Measurements from ENCODE around the gene TC2N.

Gene TC2N

GRCh38 chr14:91870001-91870400 lies 2.7 kb upstream of the TC2N start:
- H3K36me3 Mint-ChIP-seq (ENCODE audit: low read depth) = peaks cover 18% of the 10 kb centered on the region
- peak overlapping the region; percentile 100 for H3K4me3 Mint-ChIP-seq
- H3K4me1 Mint-ChIP-seq (ENCODE audit: low read depth) = peaks cover 71% of the 10 kb centered on the region
- no peaks in the 10 kb centered on the region for H3K9me3 Mint-ChIP-seq
- no peaks in the 10 kb centered on the region for H3K27me3 Mint-ChIP-seq (ENCODE audit: low read depth)
- peak overlapping the region; percentile 93 for H3K27ac Mint-ChIP-seq
- peak; percentile 48 for DNase-seq (ENCODE audit: low spot score)

DNA sequence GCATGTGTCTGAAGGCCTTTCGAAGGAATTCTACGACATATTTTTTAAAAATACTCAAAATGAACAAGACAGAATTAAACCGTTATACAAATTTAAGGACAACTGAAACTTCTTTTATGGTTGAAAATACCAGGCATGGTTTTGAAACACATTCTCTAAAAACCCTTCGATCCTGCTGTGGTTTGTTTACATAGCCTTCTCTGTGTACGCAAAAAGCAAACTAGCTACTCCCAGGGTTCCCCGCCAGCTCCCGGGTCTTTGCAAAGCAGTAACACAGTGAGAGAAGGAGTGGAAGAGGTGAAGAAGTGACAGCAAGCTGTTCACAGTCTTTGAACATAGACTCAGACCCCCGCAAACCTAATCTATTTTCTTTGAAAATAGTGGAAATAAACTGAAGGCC lies 2.2 kb upstream of the TC2N start:
- DNase-seq (ENCODE audit: low spot score) = no peak

GRCh38 chr14:91866511-91867295 lies 633 bp downstream of the TC2N start:
- Mint-ChIP-seq H3K9me3 (no peaks in the 10 kb centered on the region), H3K36me3 (ENCODE audit: low read depth) (peaks cover 47% of the 10 kb centered on the region), H3K4me3 (peak overlapping the region; percentile 100), H3K27ac (peak overlapping the region; percentile 93), H3K27me3 (ENCODE audit: low read depth) (no peaks in the 10 kb centered on the region), H3K4me1 (ENCODE audit: low read depth) (peaks cover 64% of the 10 kb centered on the region)
- no peak for DNase-seq (ENCODE audit: low spot score)

More for the DNA sequence above, 2.2 kb upstream of the TC2N start:
- H3K4me1 Mint-ChIP-seq (ENCODE audit: low read depth) = peaks cover 70% of the 10 kb centered on the region
- peak overlapping the region; percentile 93 for H3K27ac Mint-ChIP-seq
- H3K4me3 Mint-ChIP-seq = peak overlapping the region; percentile 100
- H3K9me3 Mint-ChIP-seq = no peaks in the 10 kb centered on the region
- H3K36me3 Mint-ChIP-seq (ENCODE audit: low read depth) = peaks cover 21% of the 10 kb centered on the region
- H3K27me3 Mint-ChIP-seq (ENCODE audit: low read depth) = no peaks in the 10 kb centered on the region

GRCh38 chr14:91866061-91866460 lies 1.3 kb downstream of the TC2N start:
- peak; percentile 44 for DNase-seq (ENCODE audit: low spot score)
- Mint-ChIP-seq H3K27me3 (ENCODE audit: low read depth) (no peaks in the 10 kb centered on the region), H3K27ac (peak overlapping the region; percentile 93), H3K4me1 (ENCODE audit: low read depth) (peaks cover 64% of the 10 kb centered on the region), H3K36me3 (ENCODE audit: low read depth) (peaks cover 52% of the 10 kb centered on the region), H3K9me3 (no peaks in the 10 kb centered on the region), H3K4me3 (peak overlapping the region; percentile 100)

DNA sequence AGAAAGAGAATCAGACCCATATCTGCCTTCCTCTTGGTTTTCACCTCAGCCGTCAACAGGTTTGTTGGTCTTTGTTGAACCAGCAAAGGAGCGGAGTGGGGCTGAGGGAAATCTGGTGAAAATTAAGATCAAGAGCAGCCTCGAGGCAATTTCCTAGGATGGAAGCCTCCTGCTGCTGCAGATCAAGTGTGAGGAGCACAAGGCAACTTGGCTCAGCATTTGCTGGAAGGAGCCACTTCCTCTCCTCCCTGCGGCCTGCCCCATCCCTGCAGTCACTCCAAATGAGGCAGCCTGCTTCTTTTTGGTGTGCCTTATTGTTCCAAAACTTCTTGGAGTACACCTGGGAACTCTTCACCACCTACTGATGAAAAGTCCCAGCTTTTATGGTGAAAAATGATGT lies 4.9 kb downstream of the TC2N start:
- peaks cover 55% of the 10 kb centered on the region for H3K4me1 Mint-ChIP-seq (ENCODE audit: low read depth)
- H3K27ac Mint-ChIP-seq = peak overlapping the region; percentile 81
- no peaks in the 10 kb centered on the region for H3K9me3 Mint-ChIP-seq
- H3K4me3 Mint-ChIP-seq = peak overlapping the region; percentile 91
- DNase-seq (ENCODE audit: low spot score) = no peak
- no peaks in the 10 kb centered on the region for H3K27me3 Mint-ChIP-seq (ENCODE audit: low read depth)
- peaks cover 79% of the 10 kb centered on the region for H3K36me3 Mint-ChIP-seq (ENCODE audit: low read depth)

DNA sequence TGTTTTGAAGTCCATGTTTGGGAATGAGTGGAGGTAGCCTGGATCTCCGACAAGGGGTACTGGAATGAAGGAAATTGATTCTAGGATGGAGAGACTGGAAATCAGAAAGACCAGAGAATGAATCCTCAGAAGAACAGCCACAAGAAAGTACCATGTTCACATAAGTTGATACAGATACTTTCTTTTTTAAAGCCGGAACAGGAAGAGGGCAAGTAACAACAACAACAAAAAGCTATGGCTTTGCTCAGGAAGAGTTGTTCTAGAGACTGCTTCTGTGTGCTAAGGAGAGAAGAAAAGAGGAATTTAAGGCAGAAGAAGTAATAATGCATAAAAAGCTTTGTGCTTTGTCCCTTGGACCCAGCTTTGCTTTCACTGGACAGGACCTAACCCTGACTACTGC lies 6.2 kb downstream of the TC2N start:
- H3K36me3 Mint-ChIP-seq (ENCODE audit: low read depth) = peaks cover 81% of the 10 kb centered on the region
- no peaks in the 10 kb centered on the region for H3K27me3 Mint-ChIP-seq (ENCODE audit: low read depth)
- H3K4me1 Mint-ChIP-seq (ENCODE audit: low read depth) = peaks cover 58% of the 10 kb centered on the region
- peak overlapping the region; percentile 71 for H3K27ac Mint-ChIP-seq
- DNase-seq (ENCODE audit: low spot score) = no peak
- no peaks in the 10 kb centered on the region for H3K9me3 Mint-ChIP-seq
- peak overlapping the region; percentile 85 for H3K4me3 Mint-ChIP-seq

DNA sequence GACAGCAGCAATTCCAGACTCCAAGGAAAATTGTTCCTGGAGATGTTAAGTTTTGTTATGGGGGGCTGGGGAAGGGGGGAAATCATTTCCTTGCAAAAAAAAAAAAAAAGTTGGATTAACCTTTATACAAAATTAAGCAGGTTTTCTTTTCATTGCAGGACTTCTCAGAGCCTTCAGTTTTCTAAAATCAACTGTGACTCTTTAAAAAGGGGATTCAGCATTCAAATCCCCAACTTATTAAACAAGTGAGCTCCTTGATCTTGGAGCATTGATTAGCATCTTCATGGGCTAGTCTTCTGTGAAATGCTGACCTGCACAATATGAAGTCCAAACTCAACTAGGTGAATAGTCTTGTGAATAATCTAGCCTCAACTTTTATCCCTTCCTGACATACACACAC lies 7.1 kb downstream of the TC2N start:
- peak overlapping the region; percentile 17 for H3K27ac Mint-ChIP-seq
- no peaks in the 10 kb centered on the region for H3K9me3 Mint-ChIP-seq
- no peak for DNase-seq (ENCODE audit: low spot score)
- no peaks in the 10 kb centered on the region for H3K27me3 Mint-ChIP-seq (ENCODE audit: low read depth)
- H3K4me1 Mint-ChIP-seq (ENCODE audit: low read depth) = peaks cover 65% of the 10 kb centered on the region
- peaks cover 85% of the 10 kb centered on the region for H3K36me3 Mint-ChIP-seq (ENCODE audit: low read depth)
- H3K4me3 Mint-ChIP-seq = peak overlapping the region; percentile 85

DNA sequence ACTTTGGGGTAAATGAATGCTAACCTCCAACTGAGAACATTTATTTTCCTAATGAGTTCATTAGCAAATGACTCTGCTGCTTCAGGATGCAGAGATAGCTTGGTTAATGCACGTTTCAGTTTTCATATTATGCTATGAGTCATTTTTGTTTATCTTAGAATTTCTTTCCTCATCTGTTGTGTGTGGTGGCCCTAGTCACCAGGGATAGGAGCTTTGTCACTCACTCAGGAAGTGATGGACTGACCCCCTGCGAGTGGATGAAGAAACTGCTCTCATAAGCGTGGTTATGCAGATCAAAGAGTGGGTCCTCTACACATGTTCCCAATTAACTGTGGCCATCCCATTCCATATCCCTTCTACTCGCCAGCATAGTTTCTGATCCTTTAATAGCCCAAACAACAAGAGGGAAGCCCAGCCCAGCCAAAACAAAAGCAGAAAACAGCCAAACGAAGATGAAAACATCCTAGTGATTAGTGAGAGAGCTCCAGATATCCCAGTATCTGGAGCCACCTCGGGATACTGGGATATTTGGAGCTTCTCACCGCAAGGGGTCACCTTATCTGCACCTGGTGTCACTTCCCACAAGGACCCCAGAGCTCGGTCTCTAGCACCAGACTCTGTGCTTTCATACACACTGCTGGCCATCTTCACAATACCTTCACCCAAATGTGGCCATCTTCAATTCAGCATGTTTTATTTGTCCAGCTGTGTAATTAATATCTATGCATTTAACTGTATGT lies 8.6 kb downstream of the TC2N start:
- Mint-ChIP-seq H3K4me3 (peak overlapping the region; percentile 27), H3K9me3 (no peaks in the 10 kb centered on the region), H3K27me3 (ENCODE audit: low read depth) (no peaks in the 10 kb centered on the region), H3K4me1 (ENCODE audit: low read depth) (peaks cover 65% of the 10 kb centered on the region), H3K27ac (peak overlapping the region; percentile 74), H3K36me3 (ENCODE audit: low read depth) (peaks cover 82% of the 10 kb centered on the region)
- peak; percentile 35 for DNase-seq (ENCODE audit: low spot score)

- peaks cover 59% of the 10 kb centered on the region for H3K4me1 Mint-ChIP-seq (ENCODE audit: low read depth)
- H3K36me3 Mint-ChIP-seq (ENCODE audit: low read depth) = peaks cover 80% of the 10 kb centered on the region
- no peak overlapping the region for H3K27ac Mint-ChIP-seq
- H3K4me3 Mint-ChIP-seq = no peak overlapping the region
- H3K9me3 Mint-ChIP-seq = no peaks in the 10 kb centered on the region
- H3K27me3 Mint-ChIP-seq (ENCODE audit: low read depth) = no peaks in the 10 kb centered on the region
- no peak for DNase-seq (ENCODE audit: low spot score)
These were observed 9.7 kb downstream of the TC2N start for GRCh38 chr14:91857614-91858013.

DNA sequence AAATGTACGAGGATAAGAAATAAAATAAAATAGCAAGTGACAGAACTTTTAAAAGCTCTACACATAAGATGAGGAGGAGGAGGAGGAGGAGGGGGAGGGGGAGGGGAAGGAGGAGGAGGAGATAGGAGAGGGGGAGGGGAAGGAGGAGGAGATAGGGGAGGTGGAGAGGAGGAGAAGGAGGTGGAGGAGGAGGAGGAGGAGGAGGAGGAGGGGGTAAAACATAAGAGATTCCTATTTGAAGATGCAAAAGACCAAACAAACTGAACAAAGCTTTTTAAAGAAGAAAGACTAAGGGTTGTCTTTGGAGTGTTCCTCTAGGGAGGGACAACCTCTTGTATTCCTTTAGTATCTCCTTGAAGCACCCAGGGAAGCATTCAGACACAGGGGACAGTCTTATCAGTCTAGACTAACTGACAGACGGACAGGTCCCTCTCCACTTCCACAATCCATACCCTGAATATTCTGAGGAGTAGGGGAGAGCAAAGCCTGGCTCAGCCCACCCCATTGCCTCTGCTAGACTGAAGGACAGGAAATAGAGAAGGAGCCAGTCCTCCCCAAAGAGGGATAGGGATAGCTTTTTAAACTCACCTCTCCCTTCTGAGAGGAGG lies 12.9 kb downstream of the TC2N start:
- no peak for DNase-seq (ENCODE audit: low spot score)
- peaks cover 38% of the 10 kb centered on the region for H3K4me1 Mint-ChIP-seq (ENCODE audit: low read depth)
- H3K27me3 Mint-ChIP-seq (ENCODE audit: low read depth) = no peaks in the 10 kb centered on the region
- H3K36me3 Mint-ChIP-seq (ENCODE audit: low read depth) = peaks cover 76% of the 10 kb centered on the region
- peak overlapping the region; percentile 52 for H3K27ac Mint-ChIP-seq
- H3K9me3 Mint-ChIP-seq = no peaks in the 10 kb centered on the region
- H3K4me3 Mint-ChIP-seq = no peak overlapping the region

- Mint-ChIP-seq H3K36me3 (ENCODE audit: low read depth) (peaks cover 75% of the 10 kb centered on the region), H3K9me3 (no peaks in the 10 kb centered on the region), H3K27ac (no peak overlapping the region), H3K4me3 (no peak overlapping the region), H3K27me3 (ENCODE audit: low read depth) (no peaks in the 10 kb centered on the region), H3K4me1 (ENCODE audit: low read depth) (peaks cover 23% of the 10 kb centered on the region)
- DNase-seq (ENCODE audit: low spot score) = no peak
These were observed 15.8 kb downstream of the TC2N start for GRCh38 chr14:91851563-91851962.

GRCh38 chr14:91848504-91849001 lies 18.8 kb downstream of the TC2N start:
- Mint-ChIP-seq H3K4me3 (no peak overlapping the region), H3K4me1 (ENCODE audit: low read depth) (peaks cover 8% of the 10 kb centered on the region), H3K27ac (no peak overlapping the region), H3K9me3 (no peaks in the 10 kb centered on the region), H3K27me3 (ENCODE audit: low read depth) (no peaks in the 10 kb centered on the region), H3K36me3 (ENCODE audit: low read depth) (peaks cover 69% of the 10 kb centered on the region)
- DNase-seq (ENCODE audit: low spot score) = no peak

DNA sequence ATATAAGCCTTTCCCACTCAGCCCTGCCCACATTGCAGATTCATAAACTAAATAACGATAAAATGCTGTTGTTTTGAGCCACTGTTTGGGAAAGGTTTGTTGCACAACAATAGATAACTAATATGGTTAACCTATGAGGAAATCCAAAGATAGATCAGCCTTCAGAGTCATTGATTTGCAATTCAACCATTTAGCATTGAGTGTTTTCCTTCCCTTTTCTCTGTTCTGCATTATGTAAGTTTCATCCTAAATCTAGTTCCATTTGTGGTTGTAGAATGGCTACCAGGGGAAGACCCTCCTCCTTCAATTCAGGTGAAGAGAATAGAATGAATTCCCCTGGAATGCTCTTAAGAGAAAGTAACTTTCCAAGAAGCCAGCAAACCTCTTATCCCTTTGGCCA lies 19.6 kb downstream of the TC2N start:
- H3K27ac Mint-ChIP-seq = no peak overlapping the region
- no peak overlapping the region for H3K4me3 Mint-ChIP-seq
- peaks cover 69% of the 10 kb centered on the region for H3K36me3 Mint-ChIP-seq (ENCODE audit: low read depth)
- peaks cover 5% of the 10 kb centered on the region for H3K4me1 Mint-ChIP-seq (ENCODE audit: low read depth)
- no peaks in the 10 kb centered on the region for H3K27me3 Mint-ChIP-seq (ENCODE audit: low read depth)
- no peaks in the 10 kb centered on the region for H3K9me3 Mint-ChIP-seq
- DNase-seq (ENCODE audit: low spot score) = no peak

DNA sequence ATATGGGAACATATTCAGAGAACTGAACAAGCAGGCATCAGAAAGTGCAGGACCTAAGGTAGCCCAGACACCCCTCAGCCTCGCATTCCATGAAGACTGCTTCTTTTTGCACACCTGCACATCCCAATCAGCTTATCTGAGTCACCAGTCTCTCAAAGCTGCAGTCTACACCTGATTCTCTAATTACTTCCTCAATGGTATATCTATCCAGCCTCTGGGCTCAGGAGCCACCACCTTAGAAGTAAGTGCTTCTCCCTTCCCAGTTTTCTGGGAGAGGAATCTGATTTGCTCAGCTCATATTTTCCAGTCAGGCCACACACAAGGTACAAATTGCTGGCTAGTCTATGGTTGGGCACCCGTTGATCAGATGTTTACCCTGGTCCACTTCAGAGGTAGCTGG lies 21.7 kb downstream of the TC2N start:
- H3K27ac Mint-ChIP-seq = no peak overlapping the region
- no peaks in the 10 kb centered on the region for H3K27me3 Mint-ChIP-seq (ENCODE audit: low read depth)
- H3K36me3 Mint-ChIP-seq (ENCODE audit: low read depth) = peaks cover 72% of the 10 kb centered on the region
- DNase-seq (ENCODE audit: low spot score) = no peak
- H3K4me1 Mint-ChIP-seq (ENCODE audit: low read depth) = peaks cover 3% of the 10 kb centered on the region
- no peak overlapping the region for H3K4me3 Mint-ChIP-seq
- no peaks in the 10 kb centered on the region for H3K9me3 Mint-ChIP-seq
